ENCODE data around the gene GREM1. TPM values are rescaled to one million over a fixed set of nuclear protein-coding genes. Genes with fewer than 3 reads are reported as not detected.

The GREM1 gene
- total RNA-seq, 2 donors from 2014 or later = 0.62 to 2.7 TPM

DNA sequence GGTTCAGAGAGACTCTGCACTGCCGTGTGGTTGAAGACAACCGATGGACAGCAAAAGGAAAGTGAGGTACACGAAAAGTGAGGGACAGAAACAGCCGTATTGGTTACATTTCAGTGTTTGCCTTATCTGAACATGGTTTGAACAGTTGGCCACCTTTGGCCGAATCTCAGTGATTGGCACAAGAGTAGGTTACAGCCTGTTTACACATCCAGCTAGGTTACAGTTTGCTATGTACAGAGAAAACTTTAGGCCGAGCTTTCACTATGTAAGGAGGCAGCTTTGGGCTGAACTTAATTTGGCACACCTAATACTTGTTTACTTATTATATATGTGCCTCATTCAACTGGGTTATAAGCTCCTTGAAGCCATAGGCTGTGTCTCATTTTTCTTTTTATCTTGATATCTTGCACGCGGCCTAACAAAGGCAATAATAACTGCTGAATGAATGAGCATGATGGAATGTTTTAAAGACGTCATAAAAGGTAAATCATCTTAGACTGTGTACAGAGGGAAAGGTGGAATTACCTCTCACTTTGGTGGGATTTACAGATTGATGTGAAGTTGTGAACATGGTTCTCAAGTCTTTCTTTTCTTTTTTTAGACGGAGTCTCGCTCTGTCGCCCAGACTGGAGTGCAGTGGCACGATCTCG, 17.2 kb upstream of the GREM1 start:
- H3K4me1 Mint-ChIP-seq = peaks cover 8% of the 10 kb centered on the region
- H3K27ac Mint-ChIP-seq = no peak overlapping the region
- H3K36me3 Mint-ChIP-seq (ENCODE audit: low read depth) = no peaks in the 10 kb centered on the region
- Histone ChIP-seq H3K4me1 (ENCODE audit: control insufficient read depth, insufficient read depth, low read length) (no peaks in the 10 kb centered on the region), H3K27me3 (ENCODE audit: control insufficient read depth, insufficient read depth, low read length, poor library complexity, severe bottlenecking) (no peaks in the 10 kb centered on the region), H3K36me3 (ENCODE audit: control insufficient read depth, insufficient read depth, low read length) (no peaks in the 10 kb centered on the region), H3K4me3 (ENCODE audit: low read length) (no peak overlapping the region), H3K27ac (ENCODE audit: low read depth, low read length) (no peak overlapping the region), H3K9me3 (ENCODE audit: control insufficient read depth, low read length) (no peaks in the 10 kb centered on the region), H3K9ac (ENCODE audit: extremely low read depth, low read length, poor library complexity, severe bottlenecking) (no peak overlapping the region)
- TF ChIP-seq, protein P1, sequence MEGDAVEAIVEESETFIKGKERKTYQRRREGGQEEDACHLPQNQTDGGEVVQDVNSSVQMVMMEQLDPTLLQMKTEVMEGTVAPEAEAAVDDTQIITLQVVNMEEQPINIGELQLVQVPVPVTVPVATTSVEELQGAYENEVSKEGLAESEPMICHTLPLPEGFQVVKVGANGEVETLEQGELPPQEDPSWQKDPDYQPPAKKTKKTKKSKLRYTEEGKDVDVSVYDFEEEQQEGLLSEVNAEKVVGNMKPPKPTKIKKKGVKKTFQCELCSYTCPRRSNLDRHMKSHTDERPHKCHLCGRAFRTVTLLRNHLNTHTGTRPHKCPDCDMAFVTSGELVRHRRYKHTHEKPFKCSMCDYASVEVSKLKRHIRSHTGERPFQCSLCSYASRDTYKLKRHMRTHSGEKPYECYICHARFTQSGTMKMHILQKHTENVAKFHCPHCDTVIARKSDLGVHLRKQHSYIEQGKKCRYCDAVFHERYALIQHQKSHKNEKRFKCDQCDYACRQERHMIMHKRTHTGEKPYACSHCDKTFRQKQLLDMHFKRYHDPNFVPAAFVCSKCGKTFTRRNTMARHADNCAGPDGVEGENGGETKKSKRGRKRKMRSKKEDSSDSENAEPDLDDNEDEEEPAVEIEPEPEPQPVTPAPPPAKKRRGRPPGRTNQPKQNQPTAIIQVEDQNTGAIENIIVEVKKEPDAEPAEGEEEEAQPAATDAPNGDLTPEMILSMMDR (conservative IDR thresholded peaks at IDR 0.05) = no peak
- H3K27me3 Mint-ChIP-seq (ENCODE audit: insufficient read depth) = no peaks in the 10 kb centered on the region
- no peak overlapping the region for H3K4me3 Mint-ChIP-seq
- 93% methylated on average over 7 to 14 of the region's 14 CpGs for WGBS, 2 experiments (ENCODE audit: insufficient coverage in 1 of 2, insufficient read length in 1 of 2)
- DNase-seq = no peak
- H3K9me3 Mint-ChIP-seq = peaks cover 2% of the 10 kb centered on the region

DNA sequence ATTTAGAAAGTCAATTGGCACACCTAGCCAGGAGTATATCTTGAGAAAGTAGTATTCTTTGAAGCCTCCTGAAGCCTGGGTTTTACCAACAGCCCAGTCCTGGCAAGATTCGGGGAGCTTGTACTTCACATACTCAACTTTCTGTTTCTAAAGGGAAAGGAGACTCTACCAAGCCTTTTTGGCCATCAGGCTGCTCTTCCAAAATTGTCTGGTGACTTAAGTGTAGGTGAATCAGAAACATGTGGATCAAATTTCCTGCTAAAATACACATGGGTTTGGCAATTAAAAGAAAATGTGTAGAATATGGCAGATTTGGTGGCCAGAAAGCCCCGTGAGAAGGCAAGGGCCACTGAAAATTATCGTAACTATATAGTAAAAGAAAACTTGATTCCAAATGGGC, 15.9 kb upstream of the GREM1 start:
- peaks cover 8% of the 10 kb centered on the region for H3K4me1 Mint-ChIP-seq
- no peaks in the 10 kb centered on the region for H3K9me3 Mint-ChIP-seq
- no peaks in the 10 kb centered on the region for H3K4me1 ChIP-seq (ENCODE audit: control insufficient read depth, insufficient read depth, low read length)
- WGBS, 2 experiments (ENCODE audit: insufficient coverage in 1 of 2, insufficient read length in 1 of 2) = 48 to 60% methylated on average over 2 to 3 of the region's 3 CpGs
- TF ChIP-seq, protein P1 (conservative IDR thresholded peaks at IDR 0.05) = no peak
- no peaks in the 10 kb centered on the region for H3K9me3 ChIP-seq (ENCODE audit: control insufficient read depth, low read length)
- H3K4me3 ChIP-seq (ENCODE audit: low read length) = no peak overlapping the region
- H3K27me3 ChIP-seq (ENCODE audit: control insufficient read depth, insufficient read depth, low read length, poor library complexity, severe bottlenecking) = no peaks in the 10 kb centered on the region
- no peaks in the 10 kb centered on the region for H3K27me3 Mint-ChIP-seq (ENCODE audit: insufficient read depth)
- no peak overlapping the region for H3K9ac ChIP-seq (ENCODE audit: extremely low read depth, low read length, poor library complexity, severe bottlenecking)
- no peaks in the 10 kb centered on the region for H3K36me3 ChIP-seq (ENCODE audit: control insufficient read depth, insufficient read depth, low read length)
- H3K27ac Mint-ChIP-seq = no peak overlapping the region
- DNase-seq = no peak
- no peak overlapping the region for H3K27ac ChIP-seq (ENCODE audit: low read depth, low read length)
- no peak overlapping the region for H3K4me3 Mint-ChIP-seq
- H3K36me3 Mint-ChIP-seq (ENCODE audit: low read depth) = no peaks in the 10 kb centered on the region

DNA sequence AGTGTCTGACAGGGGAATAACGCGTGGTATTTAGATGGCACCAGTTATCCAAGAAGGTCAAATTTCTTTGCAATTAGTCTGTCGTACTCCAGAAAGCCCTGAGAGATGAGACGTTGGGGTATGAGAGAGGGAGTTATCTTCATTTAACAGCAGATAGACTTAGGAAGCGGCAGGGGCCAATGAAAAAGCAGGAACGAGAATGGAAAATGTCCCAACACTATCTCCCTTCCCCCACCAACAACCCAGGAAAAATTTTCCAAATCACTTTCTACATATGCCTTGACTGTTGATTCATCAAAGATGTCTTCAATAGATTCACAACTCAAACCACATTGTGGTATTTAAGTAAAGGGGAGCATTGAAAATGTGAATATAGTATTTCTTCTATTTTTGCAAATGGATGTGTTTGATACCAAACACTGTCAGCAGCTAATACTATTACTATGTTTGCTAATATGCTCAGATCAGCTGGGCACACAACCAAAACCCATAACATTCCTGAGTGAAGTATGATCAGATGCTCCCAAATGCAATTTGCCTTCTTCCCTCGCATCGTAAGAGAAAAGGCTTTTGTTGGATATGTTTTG, 13.3 kb upstream of the GREM1 start:
- DNase-seq = no peak
- no peak overlapping the region for H3K27ac Mint-ChIP-seq
- no peaks in the 10 kb centered on the region for H3K9me3 Mint-ChIP-seq
- Histone ChIP-seq H3K9ac (ENCODE audit: extremely low read depth, low read length, poor library complexity, severe bottlenecking) (no peak overlapping the region), H3K36me3 (ENCODE audit: control insufficient read depth, insufficient read depth, low read length) (no peaks in the 10 kb centered on the region), H3K4me3 (ENCODE audit: low read length) (no peak overlapping the region), H3K27ac (ENCODE audit: low read depth, low read length) (no peak overlapping the region), H3K9me3 (ENCODE audit: control insufficient read depth, low read length) (no peaks in the 10 kb centered on the region), H3K4me1 (ENCODE audit: control insufficient read depth, insufficient read depth, low read length) (no peaks in the 10 kb centered on the region), H3K27me3 (ENCODE audit: control insufficient read depth, insufficient read depth, low read length, poor library complexity, severe bottlenecking) (no peaks in the 10 kb centered on the region)
- H3K27me3 Mint-ChIP-seq (ENCODE audit: insufficient read depth) = peaks cover 12% of the 10 kb centered on the region
- TF ChIP-seq, protein P1 (conservative IDR thresholded peaks at IDR 0.05) = no peak
- no peak overlapping the region for H3K4me3 Mint-ChIP-seq
- no peaks in the 10 kb centered on the region for H3K4me1 Mint-ChIP-seq
- 87 to 91% methylated on average over 3 to 8 of the region's 8 CpGs for WGBS, 2 experiments (ENCODE audit: insufficient coverage in 1 of 2, insufficient read length in 1 of 2)
- no peaks in the 10 kb centered on the region for H3K36me3 Mint-ChIP-seq (ENCODE audit: low read depth)
